DMS 273 (cell line): Measurements from ENCODE around the gene KIAA1671.

Experiments used
- DNase-seq: peaks from one replicate; lab custom pipeline; 2025; ENCODE audit not compliant: unreplicated experiment; lab: John Stamatoyannopoulos, UW

Gene KIAA1671

GRCh38 chr22:25007444-25008106 is 55.1 kb downstream of the KIAA1671 start:
- no peak for DNase-seq

GRCh38 chr22:25008666-25009065 is 56.1 kb downstream of the KIAA1671 start:
- DNase-seq: no peak

GRCh38 chr22:25012741-25013143 is 60.2 kb downstream of the KIAA1671 start:
- no peak for DNase-seq

GRCh38 chr22:25013607-25014006 is 61.1 kb downstream of the KIAA1671 start:
- no peak for DNase-seq

GRCh38 chr22:25014896-25015755 is 62.6 kb downstream of the KIAA1671 start:
- DNase-seq: no peak

GRCh38 chr22:25016311-25016710 is 63.8 kb downstream of the KIAA1671 start:
- DNase-seq: no peak

- DNase-seq: no peak
These were observed 65.5 kb downstream of the KIAA1671 start for GRCh38 chr22:25018009-25018408.

- no peak for DNase-seq
These were observed 67.1 kb downstream of the KIAA1671 start for GRCh38 chr22:25019427-25020184.

- DNase-seq: no peak
These were observed 68.9 kb downstream of the KIAA1671 start for GRCh38 chr22:25021409-25021808.

- DNase-seq: peak; percentile 86
These were observed 69.6 kb downstream of the KIAA1671 start for GRCh38 chr22:25021976-25022711.

- peak; percentile 62 for DNase-seq
These were observed 71.4 kb downstream of the KIAA1671 start for GRCh38 chr22:25023879-25024278.

GRCh38 chr22:25024895-25025294 is 72.4 kb downstream of the KIAA1671 start:
- DNase-seq: no peak

- DNase-seq: peak; percentile 23
These were observed 73.2 kb downstream of the KIAA1671 start for GRCh38 chr22:25025491-25026400.

GRCh38 chr22:25027043-25027906 is 74.8 kb downstream of the KIAA1671 start:
- no peak for DNase-seq

- DNase-seq: peak; percentile 5
These were observed 75.7 kb downstream of the KIAA1671 start for GRCh38 chr22:25027959-25028840.

GRCh38 chr22:25028841-25029141 is 76.3 kb downstream of the KIAA1671 start:
- no peak for DNase-seq

GRCh38 chr22:25029181-25029580 is 76.7 kb downstream of the KIAA1671 start:
- DNase-seq: no peak

GRCh38 chr22:25030636-25031035 is 78.1 kb downstream of the KIAA1671 start:
- DNase-seq: no peak
